ENCODE measurements around the gene NFKB2.

The NFKB2 gene

DNA sequence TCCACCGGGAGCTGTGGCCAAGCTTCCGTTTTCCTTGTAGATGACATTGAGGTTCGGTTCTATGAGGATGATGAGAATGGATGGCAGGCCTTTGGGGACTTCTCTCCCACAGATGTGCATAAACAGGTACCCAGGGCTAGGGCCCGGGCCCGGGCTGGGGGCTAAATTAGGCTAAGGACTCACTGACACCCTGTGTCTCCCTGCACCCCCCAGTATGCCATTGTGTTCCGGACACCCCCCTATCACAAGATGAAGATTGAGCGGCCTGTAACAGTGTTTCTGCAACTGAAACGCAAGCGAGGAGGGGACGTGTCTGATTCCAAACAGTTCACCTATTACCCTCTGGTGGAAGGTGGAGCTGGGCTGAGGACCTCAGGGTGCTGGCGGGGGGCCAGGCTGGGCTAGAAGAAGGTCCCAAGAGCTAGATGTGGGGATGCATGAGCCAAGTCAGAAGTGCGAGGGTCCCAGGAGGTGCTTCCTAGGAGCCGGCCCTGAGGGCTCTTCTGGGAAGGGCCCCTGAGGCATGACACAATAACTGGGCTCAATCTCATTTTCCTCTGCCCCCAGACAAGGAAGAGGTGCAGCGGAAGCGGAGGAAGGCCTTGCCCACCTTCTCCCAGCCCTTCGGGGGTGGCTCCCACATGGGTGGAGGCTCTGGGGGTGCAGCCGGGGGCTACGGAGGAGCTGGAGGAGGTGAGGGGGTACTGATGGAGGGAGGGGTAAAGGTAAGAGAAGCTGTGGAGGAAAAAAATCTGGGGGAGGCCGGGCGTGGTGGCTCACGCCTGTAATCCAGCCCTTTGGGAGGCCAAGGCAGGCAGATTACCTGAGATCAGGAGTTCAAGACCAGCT, 2.9 kb downstream of the NFKB2 start:
- Histone ChIP-seq H2AFZ (ENCODE audit: low read depth) (no peak overlapping the region), H3K4me3 (IDR thresholded peaks at IDR 0.05; ENCODE audit: insufficient read depth, low read depth, low read length) (no peak overlapping the region), H3K4me1 (ENCODE audit: low read depth, poor library complexity, severe bottlenecking) (peaks cover 33% of the 10 kb centered on the region), H3K36me3 (ENCODE audit: insufficient read depth) (peaks cover 3% of the 10 kb centered on the region; the same call in 1 of the 2 replicates), H3K27ac (no peak overlapping the region; the same call in 1 of the 2 replicates), H3K27me3 (ENCODE audit: insufficient read depth, low read depth) (no peaks in the 10 kb centered on the region), H3K79me2 (ENCODE audit: insufficient read depth, low read depth) (peaks cover 22% of the 10 kb centered on the region), H3K9ac (no peak overlapping the region), H4K20me1 (ENCODE audit: insufficient read depth) (no peaks in the 10 kb centered on the region), H3K4me2 (peak overlapping the region; percentile 52; the same call in 1 of the 2 replicates)
- TF ChIP-seq, protein P1, sequence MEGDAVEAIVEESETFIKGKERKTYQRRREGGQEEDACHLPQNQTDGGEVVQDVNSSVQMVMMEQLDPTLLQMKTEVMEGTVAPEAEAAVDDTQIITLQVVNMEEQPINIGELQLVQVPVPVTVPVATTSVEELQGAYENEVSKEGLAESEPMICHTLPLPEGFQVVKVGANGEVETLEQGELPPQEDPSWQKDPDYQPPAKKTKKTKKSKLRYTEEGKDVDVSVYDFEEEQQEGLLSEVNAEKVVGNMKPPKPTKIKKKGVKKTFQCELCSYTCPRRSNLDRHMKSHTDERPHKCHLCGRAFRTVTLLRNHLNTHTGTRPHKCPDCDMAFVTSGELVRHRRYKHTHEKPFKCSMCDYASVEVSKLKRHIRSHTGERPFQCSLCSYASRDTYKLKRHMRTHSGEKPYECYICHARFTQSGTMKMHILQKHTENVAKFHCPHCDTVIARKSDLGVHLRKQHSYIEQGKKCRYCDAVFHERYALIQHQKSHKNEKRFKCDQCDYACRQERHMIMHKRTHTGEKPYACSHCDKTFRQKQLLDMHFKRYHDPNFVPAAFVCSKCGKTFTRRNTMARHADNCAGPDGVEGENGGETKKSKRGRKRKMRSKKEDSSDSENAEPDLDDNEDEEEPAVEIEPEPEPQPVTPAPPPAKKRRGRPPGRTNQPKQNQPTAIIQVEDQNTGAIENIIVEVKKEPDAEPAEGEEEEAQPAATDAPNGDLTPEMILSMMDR (conservative IDR thresholded peaks at IDR 0.05; ENCODE audit: low read depth, low read length), result no peak

DNA sequence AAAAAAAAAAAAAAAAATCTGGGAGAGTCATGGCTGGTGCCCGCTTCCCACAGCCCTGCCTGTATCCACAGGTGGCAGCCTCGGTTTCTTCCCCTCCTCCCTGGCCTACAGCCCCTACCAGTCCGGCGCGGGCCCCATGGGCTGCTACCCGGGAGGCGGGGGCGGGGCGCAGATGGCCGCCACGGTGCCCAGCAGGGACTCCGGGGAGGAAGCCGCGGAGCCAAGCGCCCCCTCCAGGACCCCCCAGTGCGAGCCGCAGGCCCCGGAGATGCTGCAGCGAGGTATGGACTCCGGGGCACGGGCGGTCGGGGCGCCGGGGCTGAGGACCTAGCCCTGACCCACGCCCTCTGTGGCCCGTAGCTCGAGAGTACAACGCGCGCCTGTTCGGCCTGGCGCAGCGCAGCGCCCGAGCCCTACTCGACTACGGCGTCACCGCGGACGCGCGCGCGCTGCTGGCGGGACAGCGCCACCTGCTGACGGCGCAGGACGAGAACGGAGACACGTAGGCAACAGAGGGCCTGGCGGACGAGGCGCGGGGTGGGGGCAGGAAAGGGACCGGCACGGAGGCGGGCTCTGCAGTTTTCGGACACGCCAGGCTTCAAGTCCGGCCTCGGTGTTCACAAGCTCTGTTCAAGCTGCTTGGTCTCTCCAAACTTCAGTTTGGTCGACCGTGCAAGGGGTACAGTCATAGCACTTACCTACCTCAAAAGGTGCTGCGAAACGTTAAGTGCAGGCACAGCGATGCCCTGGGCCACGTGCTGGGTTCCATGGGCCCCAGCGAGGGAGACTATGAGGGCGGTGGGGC, 3.9 kb downstream of the NFKB2 start:
- Histone ChIP-seq H3K79me2 (ENCODE audit: insufficient read depth, low read depth) (peaks cover 22% of the 10 kb centered on the region), H3K27me3 (ENCODE audit: insufficient read depth, low read depth) (no peaks in the 10 kb centered on the region), H3K27ac (peak overlapping the region; percentile 28; the same call in 1 of the 2 replicates), H3K4me3 (IDR thresholded peaks at IDR 0.05; ENCODE audit: insufficient read depth, low read depth, low read length) (no peak overlapping the region), H3K9ac (peak overlapping the region; percentile 25; the same call in 1 of the 2 replicates), H3K4me2 (peak overlapping the region; percentile 52), H3K4me1 (ENCODE audit: low read depth, poor library complexity, severe bottlenecking) (peaks cover 30% of the 10 kb centered on the region), H3K36me3 (ENCODE audit: insufficient read depth) (peaks cover 3% of the 10 kb centered on the region; the same call in 1 of the 2 replicates), H4K20me1 (ENCODE audit: insufficient read depth) (no peaks in the 10 kb centered on the region), H2AFZ (ENCODE audit: low read depth) (no peak overlapping the region)
- TF ChIP-seq, protein P1 (conservative IDR thresholded peaks at IDR 0.05; ENCODE audit: low read depth, low read length), result peak; percentile 83

DNA sequence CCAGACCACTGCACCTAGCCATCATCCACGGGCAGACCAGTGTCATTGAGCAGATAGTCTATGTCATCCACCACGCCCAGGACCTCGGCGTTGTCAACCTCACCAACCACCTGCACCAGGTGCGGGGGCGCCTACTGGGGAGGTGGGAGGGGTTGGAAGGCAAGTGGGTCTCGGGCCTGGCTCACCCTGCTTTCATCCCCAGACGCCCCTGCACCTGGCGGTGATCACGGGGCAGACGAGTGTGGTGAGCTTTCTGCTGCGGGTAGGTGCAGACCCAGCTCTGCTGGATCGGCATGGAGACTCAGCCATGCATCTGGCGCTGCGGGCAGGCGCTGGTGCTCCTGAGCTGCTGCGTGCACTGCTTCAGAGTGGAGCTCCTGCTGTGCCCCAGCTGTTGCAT, 4.6 kb downstream of the NFKB2 start:
- Histone ChIP-seq H2AFZ (ENCODE audit: low read depth) (no peak overlapping the region), H3K27me3 (ENCODE audit: insufficient read depth, low read depth) (no peaks in the 10 kb centered on the region), H3K4me3 (IDR thresholded peaks at IDR 0.05; ENCODE audit: insufficient read depth, low read depth, low read length) (no peak overlapping the region), H3K9ac (no peak overlapping the region), H3K4me1 (ENCODE audit: low read depth, poor library complexity, severe bottlenecking) (peaks cover 30% of the 10 kb centered on the region), H3K4me2 (peak overlapping the region; percentile 52), H4K20me1 (ENCODE audit: insufficient read depth) (no peaks in the 10 kb centered on the region), H3K27ac (no peak overlapping the region), H3K36me3 (ENCODE audit: insufficient read depth) (peaks cover 3% of the 10 kb centered on the region; the same call in 1 of the 2 replicates), H3K79me2 (ENCODE audit: insufficient read depth, low read depth) (peaks cover 22% of the 10 kb centered on the region)
- TF ChIP-seq, protein P1 (conservative IDR thresholded peaks at IDR 0.05; ENCODE audit: low read depth, low read length), result no peak

DNA sequence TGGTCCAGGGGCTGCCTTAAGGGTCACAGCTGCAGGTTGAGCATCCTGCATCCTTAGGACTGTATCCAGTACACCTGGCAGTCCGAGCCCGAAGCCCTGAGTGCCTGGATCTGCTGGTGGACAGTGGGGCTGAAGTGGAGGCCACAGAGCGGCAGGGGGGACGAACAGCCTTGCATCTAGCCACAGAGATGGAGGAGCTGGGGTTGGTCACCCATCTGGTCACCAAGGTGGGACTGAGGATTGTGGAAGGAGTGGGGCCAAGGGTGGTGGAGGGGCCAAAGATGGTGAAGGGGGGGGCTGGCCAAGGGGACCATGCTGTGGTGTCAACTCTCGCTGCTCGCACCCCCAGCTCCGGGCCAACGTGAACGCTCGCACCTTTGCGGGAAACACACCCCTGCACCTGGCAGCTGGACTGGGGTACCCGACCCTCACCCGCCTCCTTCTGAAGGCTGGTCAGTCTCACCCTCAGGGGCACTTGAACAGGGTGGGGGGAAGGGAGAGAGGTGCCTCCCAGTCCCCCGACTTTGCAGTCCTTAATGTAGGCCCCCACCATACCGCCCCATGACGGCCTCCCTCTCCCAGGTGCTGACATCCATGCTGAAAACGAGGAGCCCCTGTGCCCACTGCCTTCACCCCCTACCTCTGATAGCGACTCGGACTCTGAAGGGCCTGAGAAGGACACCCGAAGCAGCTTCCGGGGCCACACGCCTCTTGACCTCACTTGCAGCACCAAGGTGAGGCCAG, 5.3 kb downstream of the NFKB2 start:
- no peak overlapping the region for H3K9ac ChIP-seq
- TF ChIP-seq, protein P1 (conservative IDR thresholded peaks at IDR 0.05; ENCODE audit: low read depth, low read length), result no peak
- peaks cover 30% of the 10 kb centered on the region for H3K4me1 ChIP-seq (ENCODE audit: low read depth, poor library complexity, severe bottlenecking)
- no peaks in the 10 kb centered on the region for H3K27me3 ChIP-seq (ENCODE audit: insufficient read depth, low read depth)
- no peak overlapping the region for H3K27ac ChIP-seq
- no peaks in the 10 kb centered on the region for H4K20me1 ChIP-seq (ENCODE audit: insufficient read depth)
- no peak overlapping the region for H2AFZ ChIP-seq (ENCODE audit: low read depth)
- H3K4me2 ChIP-seq, result no peak overlapping the region
- H3K36me3 ChIP-seq (ENCODE audit: insufficient read depth), result peaks cover 3% of the 10 kb centered on the region; the same call in 1 of the 2 replicates
- no peak overlapping the region for H3K4me3 ChIP-seq (IDR thresholded peaks at IDR 0.05; ENCODE audit: insufficient read depth, low read depth, low read length)
- peaks cover 22% of the 10 kb centered on the region for H3K79me2 ChIP-seq (ENCODE audit: insufficient read depth, low read depth)
